Fibroblast of peridontal ligament (primary cell): ENCODE results near the gene OR10P1.

Experiments
- DNase-seq: peaks from one replicate; pipeline ENCODE4 v3.0.0-alpha.2; 2010; ENCODE audit errors: extremely low read depth

OR10P1 gene

GRCh38 chr12:55651299-55651683, 14.6 kb downstream of the OR10P1 start:
- no peak for DNase-seq

- DNase-seq: no peak
These were observed 15.7 kb downstream of the OR10P1 start for GRCh38 chr12:55652352-55652751.

DNA sequence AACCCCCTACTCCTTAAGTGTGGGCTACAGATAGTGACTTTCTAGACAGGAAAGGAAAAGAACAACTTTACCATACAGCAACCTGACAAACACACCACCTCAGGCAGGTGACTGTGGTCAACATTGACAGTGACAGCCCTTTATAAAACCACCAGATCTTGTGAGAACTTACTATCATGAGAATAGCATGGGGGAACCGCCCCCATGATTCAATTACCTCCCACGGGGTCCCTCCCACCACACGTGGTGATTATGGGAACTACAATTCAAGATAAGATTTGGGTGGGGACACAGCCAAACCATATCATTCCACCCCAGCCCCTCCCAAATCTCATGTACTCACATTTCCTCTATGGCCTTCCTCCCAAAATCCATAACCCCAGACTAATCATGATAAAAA, 16.3 kb downstream of the OR10P1 start:
- no peak for DNase-seq

GRCh38 chr12:55654511-55655214, 18.0 kb downstream of the OR10P1 start:
- no peak for DNase-seq

- no peak for DNase-seq
These were observed 20.5 kb downstream of the OR10P1 start for GRCh38 chr12:55657212-55657611.

- DNase-seq: no peak
These were observed 21.5 kb downstream of the OR10P1 start for GRCh38 chr12:55658212-55658611.

DNA sequence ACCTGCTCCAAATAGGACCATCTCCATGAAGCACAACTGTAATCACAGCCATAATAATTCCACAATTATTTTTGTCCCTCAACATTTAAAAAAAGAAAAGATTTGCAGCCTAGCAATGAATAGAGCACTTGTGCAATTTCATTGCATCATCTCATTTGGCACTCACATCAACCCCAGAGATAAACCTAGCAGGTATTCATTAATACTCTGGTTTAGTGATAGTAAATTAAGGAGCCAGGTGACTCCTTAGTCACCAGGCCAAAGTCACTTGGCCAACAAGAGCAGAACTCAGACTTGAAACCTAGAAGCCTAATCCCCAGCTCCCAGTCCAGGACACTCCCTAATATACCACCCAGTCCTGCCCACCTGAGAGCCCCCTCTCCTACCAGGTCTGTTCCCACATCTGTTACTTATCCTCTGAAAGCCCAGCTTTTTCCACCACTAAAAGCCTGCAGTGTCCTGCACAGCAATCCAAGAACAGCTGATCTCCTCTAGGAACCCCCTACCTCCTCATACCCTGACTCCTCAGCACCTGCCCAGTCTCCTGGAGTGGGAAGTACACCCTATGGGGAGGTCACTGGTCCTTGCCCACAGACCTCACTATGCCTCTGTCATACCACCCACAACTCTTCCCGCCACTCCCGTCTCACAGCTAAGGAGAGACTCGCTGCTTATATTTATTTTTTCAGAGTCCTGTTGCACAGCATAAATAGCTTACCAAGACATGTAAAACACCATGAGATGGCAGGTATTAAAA, 22.1 kb downstream of the OR10P1 start:
- no peak for DNase-seq

- DNase-seq: peak; percentile 35
These were observed 23.0 kb downstream of the OR10P1 start for GRCh38 chr12:55659486-55660385.

- DNase-seq: peak; percentile 44
These were observed 26.7 kb downstream of the OR10P1 start for GRCh38 chr12:55663391-55663790.

DNA sequence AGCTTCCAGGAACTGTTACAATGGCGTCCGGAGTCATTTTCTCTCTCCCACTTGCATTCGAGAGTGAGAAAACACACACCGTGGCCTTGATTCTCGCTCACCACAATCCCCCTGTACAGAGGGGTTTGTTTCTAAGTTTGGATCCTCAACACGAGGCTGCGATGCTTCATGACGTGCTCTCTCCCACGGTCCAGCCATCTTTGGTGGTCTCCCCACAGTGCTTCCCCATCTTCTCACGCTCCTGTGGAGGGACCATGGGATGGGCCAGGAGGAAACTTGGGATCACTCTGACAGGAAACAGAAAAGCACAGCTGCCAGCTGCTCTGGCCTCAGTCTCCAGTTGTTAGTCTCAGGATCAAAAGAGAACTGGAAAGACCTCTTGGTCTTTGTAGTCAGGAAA, 28.1 kb downstream of the OR10P1 start:
- no peak for DNase-seq

DNA sequence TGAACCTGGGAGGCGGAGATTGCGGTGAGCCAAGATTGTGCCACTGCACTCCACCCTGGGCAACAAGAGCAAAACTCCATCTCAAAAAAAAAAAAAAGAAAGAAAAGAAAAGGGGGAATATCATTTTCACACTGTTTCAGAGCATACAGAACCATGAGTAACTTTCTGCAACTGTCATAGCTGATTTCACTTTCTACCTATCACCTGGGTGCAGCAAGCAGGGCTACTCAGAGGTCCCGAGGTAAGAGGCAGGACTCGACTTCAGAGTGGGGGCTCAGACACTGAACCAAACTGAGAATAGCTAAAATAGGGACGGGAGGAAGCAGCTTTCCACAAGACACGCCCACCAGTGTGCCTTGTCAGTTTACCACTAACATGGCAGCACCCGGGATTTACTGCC, 29.8 kb downstream of the OR10P1 start:
- no peak for DNase-seq

- DNase-seq: no peak
These were observed 33.6 kb downstream of the OR10P1 start for GRCh38 chr12:55670276-55670675.

- no peak for DNase-seq
These were observed 35.1 kb downstream of the OR10P1 start for GRCh38 chr12:55671746-55672145.

- DNase-seq: no peak
These were observed 36.9 kb downstream of the OR10P1 start for GRCh38 chr12:55673638-55674037.

GRCh38 chr12:55675666-55676065, 39.0 kb downstream of the OR10P1 start:
- DNase-seq: no peak

DNA sequence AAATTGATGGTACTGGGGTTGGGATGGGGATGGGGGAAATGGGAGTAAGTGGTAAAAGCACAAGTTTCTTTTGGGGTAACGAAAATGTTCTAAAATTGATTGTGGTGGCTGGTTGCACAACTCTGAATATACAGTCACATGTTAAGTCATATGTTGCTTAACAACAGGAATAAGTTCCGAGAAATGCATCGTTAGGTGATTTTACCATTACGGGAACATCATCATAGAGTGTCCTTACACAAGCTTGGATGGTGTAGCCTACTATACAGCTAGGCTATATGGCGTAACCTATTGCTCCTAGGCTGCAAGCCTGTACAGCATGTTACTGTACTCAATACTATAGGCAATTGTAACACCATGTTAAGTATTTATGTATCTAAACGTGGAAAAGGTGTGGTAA, 40.0 kb downstream of the OR10P1 start:
- DNase-seq: no peak

DNA sequence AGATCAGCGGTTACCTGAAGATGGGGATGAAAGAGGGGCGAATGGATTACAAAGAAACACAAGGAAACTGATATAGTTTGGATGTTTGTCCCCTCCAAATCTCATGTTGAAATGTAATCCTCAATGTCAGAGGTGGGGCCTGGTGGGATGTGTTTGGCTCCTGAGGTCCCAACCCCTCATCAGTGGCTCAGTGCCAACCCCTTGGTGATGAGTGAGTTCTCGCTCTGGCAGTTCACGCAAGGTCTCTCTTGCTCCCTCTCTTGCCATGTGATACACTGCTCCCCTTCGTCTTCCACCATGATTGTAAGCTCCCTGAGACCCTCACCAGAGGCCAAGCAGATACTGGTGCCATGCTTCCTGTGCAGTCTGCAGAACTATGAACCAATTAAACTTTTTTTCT, 43.0 kb downstream of the OR10P1 start:
- DNase-seq: no peak

- peak; percentile 60 for DNase-seq
These were observed 44.7 kb downstream of the OR10P1 start for GRCh38 chr12:55681142-55682077.

- no peak for DNase-seq
These were observed 45.5 kb downstream of the OR10P1 start for GRCh38 chr12:55682087-55682796.

- DNase-seq: no peak
These were observed 47.0 kb downstream of the OR10P1 start for GRCh38 chr12:55683676-55684075.
